ENCODE data around the gene WDR76.

DNA sequence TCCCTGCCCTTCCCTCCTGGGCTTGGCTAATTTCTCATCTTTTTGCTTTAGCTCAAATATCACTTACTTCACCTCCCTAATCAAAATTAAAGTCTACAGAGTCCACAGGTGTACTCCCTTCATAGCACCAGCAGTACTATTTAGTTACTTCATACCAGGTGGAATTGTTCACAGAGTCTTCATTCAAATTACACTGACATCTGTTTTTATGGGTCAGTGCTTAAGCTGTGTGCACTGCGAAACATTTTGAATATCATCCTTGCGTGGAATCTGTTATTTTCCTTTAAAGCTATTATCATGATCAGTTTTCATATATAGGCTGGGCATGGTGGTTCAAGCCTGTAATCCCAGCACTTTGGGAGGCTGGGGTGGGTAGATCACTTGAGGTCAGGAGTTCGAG lies 37.4 kb upstream of the WDR76 start:
- TF ChIP-seq FOXM1 (IDR thresholded peaks at IDR 0.05; ENCODE audit: borderline replicate concordance), result no peak
- no peak for TF ChIP-seq SP1 (IDR thresholded peaks at IDR 0.05)
- TF ChIP-seq BHLHE40 (IDR thresholded peaks at IDR 0.05; ENCODE audit: borderline replicate concordance), result no peak
- TF ChIP-seq ARNT (IDR thresholded peaks at IDR 0.05), result no peak
- TF ChIP-seq L3MBTL2 (conservative IDR thresholded peaks at IDR 0.05), result no peak
- TF ChIP-seq SUZ12 (IDR thresholded peaks at IDR 0.05), result no peak
- no peak for TF ChIP-seq HDGF (IDR thresholded peaks at IDR 0.05; ENCODE audit: borderline replicate concordance)
- no peak for TF ChIP-seq ELF4 (IDR thresholded peaks at IDR 0.05)
- TF ChIP-seq CTBP1 (IDR thresholded peaks at IDR 0.05; ENCODE audit: borderline replicate concordance), result no peak
